Lower leg skin (tissue), 3 donors: Measurements from ENCODE around the gene ANKRD33B.

Experiments used
- CTCF ChIP-seq, 3 donors: fragments of 450-650 bp; IDR thresholded peaks; one replicate each; pipeline ENCODE4 v1.5.1; 2016; ENCODE audit warnings: antibody characterized with exemption in 3 of 3, mild to moderate bottlenecking in 3 of 3, moderate library complexity in 2 of 3
- POLR2A ChIP-seq, 2 donors: fragments of 450-650 bp; IDR thresholded peaks; one replicate each; pipeline ENCODE4 v1.6.1; 2016 to 2017; ENCODE audit warnings: antibody characterized with exemption in 2 of 2, mild to moderate bottlenecking in 1 of 2, moderate library complexity in 1 of 2

GRCh38 chr5:10671041-10672008 is 107.5 kb downstream of the ANKRD33B start:
- TF ChIP-seq CTCF (IDR thresholded peaks at IDR 0.05) (no peak), POLR2A (IDR thresholded peaks at IDR 0.05) (no peak)
